Stimulated activated CD4-positive, alpha-beta T cell treated with anti-CD3 and anti-CD28 coated beads, Interleukin-1b, Interleukin-23, amount 100 ng/mL, for 1 hour (primary cell): ENCODE results near the gene LAMTOR2.

ENCODE experiments used
- DNase-seq, 2 donors: peaks; one replicate each; pipeline ENCODE4 v3.0.0-alpha.2; 2020; ENCODE audit warnings: low read depth in 2 of 2

LAMTOR2 gene

DNA sequence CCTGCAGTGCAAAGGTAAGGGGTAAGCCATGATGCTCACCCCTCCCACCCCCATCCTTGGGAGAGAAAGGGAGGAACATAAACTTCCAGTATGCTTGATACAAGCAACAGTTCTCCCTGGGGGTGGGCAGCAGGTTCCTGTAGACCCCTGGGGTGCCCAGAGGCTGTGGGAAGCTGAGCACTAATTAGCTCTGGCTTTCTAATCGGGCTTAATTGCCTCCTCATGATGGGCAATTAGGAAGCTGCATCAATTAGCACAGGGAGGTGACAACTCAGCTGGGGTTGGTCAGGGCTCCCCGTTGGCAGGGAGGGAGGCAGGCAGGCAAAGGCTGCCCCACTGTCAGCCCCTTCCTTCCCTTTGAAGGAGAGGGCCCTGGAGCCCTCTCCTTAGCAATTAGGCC, 44.2 kb downstream of the LAMTOR2 start:
- no peak for DNase-seq

DNA sequence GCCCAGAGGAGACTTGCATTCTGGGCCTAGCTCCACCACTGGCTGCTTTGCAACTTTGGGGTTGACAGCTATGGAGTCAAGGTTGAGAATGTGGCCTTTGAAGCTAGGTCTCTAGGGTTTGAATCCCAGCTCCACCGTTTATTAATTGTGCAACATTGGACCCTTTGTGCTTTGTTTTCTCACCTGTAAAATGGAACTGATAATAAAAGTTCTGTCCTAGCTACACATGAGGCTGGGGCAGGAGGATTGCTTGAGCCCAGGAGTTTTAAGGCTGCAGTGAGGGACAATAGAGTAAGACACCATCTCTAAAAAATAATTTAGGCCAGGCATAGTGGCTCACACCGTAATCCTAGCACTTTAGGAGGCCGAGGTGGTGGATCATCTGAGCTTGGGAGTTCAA, 44.7 kb downstream of the LAMTOR2 start:
- DNase-seq, result no peak

DNA sequence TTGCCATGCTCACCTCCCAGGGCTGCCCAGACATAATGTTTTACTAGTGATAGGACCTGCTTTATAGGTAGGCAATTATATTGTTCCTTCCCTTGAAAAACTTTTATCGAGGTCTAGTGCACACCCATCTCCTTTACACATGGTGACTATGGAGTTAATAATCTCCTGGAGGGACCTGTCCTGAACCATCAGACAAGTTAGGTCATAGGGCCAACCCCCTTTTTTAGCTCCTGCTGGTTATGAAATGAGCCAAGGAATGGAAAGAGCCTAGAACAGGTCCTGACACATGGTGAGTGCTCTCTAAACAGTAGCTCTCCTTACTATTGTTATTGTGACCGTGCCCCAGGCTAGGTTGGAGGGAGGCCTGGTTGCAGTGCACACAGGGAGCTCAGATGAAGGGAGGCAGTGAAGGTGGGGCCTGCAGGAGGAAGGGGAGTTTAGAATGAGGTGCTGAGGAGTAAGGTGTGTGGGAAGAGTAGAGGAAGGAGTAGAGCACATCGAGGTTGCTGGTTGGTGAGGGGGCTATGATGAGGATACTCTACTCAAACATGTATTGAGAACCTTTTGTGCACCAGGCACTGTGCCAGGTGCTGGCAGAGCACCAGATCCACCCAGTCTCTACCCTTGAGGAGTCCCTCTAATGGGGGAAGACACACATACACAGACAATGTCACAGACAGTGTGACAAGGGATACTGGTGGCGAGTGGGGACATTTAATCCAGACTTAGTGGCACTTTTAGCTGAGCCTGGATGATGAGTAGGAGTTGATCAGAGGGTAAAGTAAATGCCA, 45.8 kb downstream of the LAMTOR2 start:
- no peak for DNase-seq

GRCh38 chr1:156101880-156102279, 47.3 kb downstream of the LAMTOR2 start:
- DNase-seq, result no peak

DNA sequence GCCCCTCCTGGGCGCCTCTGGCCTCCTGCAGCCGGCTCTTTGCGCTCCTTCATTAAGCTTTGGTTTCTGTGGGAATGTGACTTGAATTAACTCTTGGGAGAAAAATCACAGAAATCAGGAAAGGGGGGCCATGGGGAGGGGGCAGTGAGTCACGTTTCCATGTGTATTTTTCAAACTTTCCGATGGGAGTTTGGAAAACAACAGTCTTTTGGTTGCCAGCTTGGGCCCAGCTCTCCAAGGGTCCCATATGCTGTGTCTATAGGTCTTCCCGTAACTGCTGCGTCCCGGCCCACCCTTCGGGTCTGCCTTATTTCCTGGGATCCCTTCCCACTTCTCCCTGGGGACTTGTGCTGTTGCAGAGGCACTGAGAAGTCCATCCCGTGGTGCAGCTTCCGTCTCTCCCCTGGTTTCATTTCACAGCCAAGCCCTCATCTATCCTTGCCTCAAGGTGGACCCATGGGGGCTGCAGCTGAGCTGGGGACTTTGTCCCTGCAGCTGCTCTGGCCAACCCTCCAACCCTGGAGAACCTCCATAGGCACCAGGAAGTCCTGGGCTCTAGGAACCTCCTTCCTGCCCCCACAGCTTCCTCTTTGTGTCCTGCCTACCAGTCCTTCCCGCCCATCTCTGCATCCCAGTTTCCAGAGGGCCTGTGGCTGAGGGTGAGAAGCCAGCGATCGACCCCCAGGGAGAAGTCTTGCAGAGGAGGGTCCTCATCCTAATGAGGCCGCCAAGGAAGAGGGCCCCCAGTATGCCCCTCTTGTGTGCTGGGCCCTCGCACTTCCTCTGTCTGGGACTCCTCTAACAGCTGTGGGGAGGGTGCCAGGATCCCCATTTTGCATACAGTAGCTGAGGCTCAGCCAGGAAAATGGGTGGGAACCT, 48.3 kb downstream of the LAMTOR2 start:
- DNase-seq, result no peak

GRCh38 chr1:156103521-156103947, 49.0 kb downstream of the LAMTOR2 start:
- DNase-seq, result no peak

- no peak for DNase-seq
Observed at GRCh38 chr1:156104065-156104810, 49.7 kb downstream of the LAMTOR2 start.

DNA sequence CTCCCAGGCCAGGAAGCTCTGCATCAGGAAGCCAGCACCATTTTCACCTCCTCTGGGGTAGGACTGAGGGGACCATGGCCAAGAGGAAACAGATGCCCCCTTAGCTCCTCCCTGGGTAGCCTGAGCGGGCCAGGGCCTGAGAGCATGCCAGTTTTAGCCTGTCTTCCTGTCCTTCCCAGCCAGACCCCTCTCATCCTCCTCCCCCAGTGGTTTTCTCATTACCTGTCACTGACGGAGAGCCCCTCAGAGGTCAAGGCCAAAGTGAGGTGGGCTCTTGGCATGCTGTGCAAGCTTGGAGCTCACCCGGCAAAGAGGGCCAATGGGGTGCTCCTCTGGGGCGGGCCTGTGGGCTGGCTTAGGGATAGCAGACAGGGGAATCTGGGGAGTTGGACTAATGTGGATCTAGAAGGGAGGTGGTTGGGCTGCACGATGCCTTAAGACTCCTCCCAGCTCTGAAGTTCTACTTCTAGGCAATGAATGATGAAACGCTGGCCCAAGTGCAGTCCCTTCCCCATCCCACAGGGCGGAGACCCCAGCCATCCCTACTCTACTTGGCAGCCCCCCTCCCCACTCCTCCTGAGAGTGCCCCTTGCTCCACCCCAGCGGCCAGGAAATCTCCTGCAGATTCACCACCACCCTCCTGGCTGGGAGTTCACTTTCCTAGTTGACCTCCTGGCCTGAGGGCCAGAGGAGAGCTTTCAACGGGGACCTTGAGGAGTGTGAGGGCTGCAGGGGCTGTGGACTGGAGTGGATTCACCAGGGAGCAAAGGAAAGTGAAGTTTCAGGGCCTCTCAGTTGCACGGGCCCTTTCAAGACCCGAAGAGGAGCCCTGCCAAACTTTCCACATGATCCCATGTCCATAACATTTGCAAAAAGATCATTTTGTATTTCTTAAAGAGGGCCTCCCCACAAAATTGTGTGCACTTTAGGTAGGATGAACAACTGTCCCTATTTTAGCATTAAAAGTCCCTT, 50.6 kb downstream of the LAMTOR2 start:
- DNase-seq, result no peak

DNA sequence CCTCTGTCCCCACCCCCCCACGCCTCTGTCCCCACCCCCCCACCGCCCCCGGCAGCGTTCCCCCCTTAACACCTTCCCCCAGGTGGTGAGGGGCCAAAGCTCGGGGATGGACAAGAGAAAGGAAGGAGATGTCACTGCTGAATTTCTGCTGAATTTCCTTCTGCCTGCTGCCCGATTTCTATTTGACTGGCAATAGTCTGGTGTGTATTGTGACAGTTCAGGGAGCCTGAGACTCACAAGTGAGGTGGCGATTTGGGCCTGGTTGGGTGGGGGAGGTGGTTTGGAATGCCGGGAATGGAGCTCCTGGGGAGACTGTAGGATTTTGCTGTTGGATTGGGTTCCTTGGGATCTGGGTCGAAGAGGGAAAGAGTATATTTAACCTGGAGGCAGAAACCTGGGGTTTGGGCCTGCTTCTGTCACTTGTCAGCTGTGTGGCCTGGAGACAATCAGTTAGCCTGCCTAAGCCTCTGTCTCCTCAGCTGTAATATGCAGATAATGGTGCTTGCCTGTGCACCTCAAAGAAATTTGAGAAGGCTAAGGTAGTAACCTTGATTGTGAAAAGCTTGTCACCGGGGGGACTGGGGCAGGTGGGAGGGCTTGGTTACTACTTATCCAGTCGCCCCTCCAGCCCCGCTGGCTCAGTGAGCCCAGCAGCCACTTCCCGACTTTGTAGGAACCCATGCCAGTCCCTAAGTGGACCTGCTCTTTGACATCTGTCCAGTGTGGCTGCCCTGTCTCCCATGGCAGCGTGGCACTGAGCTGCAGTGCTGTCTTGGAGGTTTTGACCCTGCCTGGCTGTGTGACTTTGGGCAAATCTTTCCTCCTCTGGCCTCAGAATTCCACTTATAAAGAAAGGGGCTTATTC, 52.3 kb downstream of the LAMTOR2 start:
- no peak for DNase-seq

GRCh38 chr1:156108057-156108456, 53.5 kb downstream of the LAMTOR2 start:
- DNase-seq, result no peak
